ENCODE results near the gene ABCB11.

GRCh38 chr2:169015943-169016342 is 15.2 kb downstream of the ABCB11 start:
- TF ChIP-seq CTCF (IDR thresholded peaks at IDR 0.05; ENCODE audit: poor library complexity, severe bottlenecking) (no peak), EZH2 (IDR thresholded peaks at IDR 0.05; ENCODE audit: borderline replicate concordance, insufficient read depth, low read length, poor library complexity, severe bottlenecking) (no peak), REST (IDR thresholded peaks at IDR 0.05; ENCODE audit: borderline replicate concordance) (no peak)

All from neural cell (in vitro differentiated cells).